HG03558 (cell line): ENCODE results near the gene EXOC6B.

Experiments
- ATAC-seq: cut with Tn5 transposase; IDR thresholded peaks from one replicate; pipeline ENCODE4 v1.9.1; 2021; ENCODE audit warnings: moderate number of reproducible peaks; ENCODE audit not compliant: unreplicated experiment; ENCODE audit errors: extremely low read depth

The EXOC6B gene

DNA sequence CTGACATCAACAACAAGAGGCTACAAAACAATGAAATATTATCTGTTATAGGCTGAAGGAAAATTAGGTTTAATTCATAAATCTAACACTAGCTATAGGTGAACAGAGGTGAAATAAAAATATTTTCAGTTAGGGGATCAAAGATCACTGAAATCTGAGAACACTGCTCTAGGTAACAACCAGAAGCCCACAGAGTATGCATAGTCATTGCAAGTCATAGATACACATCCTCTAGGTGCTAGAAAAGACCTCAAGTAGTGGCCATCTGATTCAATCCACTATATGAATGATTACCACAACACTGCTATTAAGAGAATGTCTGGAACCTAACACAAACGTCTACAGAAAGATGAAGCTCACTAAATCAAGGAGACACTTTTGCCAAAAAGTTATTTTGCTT, 413.6 kb downstream of the EXOC6B start:
- no peak for ATAC-seq

DNA sequence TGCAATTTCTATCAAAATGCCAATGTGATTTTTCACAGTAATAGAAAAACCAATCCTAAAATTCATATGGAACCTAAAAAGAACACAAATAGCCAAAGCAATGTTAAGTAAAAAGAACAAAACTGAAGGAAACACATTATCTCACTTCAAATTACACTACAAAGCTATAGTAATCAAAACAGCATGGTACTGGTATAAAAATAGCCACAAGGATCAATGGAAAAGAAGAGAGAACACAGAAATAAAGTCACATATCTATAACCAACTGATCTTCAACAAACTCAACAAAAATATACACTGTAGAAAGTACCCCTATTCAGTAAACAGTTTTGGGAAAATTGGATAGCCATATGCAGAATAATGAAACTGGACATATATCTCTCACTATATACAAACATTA, 426.0 kb downstream of the EXOC6B start:
- ATAC-seq, result no peak

- ATAC-seq, result no peak
Observed at GRCh38 chr2:72395096-72395495, 430.7 kb downstream of the EXOC6B start.

GRCh38 chr2:72394541-72395070, 431.2 kb downstream of the EXOC6B start:
- no peak for ATAC-seq

- no peak for ATAC-seq
Observed at GRCh38 chr2:72389447-72389846, 436.4 kb downstream of the EXOC6B start.

DNA sequence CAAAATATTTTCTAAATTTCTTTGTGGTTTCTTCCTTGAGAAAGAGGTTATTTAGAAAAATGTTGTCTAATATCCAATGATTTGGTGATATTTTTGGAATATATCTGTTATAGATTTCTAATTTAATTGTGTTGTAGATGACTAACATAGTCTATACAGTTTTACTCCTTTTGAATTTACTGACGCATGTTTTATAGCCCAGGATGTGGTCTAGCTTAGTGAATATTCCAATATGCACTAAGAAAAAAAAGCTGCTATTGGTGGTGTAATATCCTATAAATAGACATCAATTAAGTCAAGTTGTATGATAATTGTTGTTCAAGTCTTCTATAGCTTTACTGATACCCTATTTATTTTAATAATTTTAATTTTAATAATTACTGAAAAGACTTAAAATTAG, 437.6 kb downstream of the EXOC6B start:
- no peak for ATAC-seq

DNA sequence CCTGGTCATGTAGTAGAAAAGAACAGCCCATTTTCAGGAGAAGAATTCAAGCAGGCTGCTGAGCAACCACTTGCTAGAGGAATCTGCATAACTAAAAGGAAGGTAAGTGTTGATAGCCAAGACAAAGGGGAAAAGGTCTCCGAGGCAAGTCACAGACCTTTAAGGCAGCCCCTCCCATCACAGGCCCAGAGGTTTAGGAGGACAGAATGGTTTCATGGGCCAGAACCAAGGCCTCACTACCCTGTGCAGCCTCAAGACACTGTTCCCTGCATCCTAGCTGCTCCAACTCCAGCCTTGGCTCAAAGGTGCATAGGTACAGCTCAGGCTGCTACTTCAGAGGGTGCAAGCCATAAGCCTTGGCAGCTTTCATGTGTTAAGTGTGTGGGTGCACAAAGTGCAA, 439.5 kb downstream of the EXOC6B start:
- ATAC-seq, result no peak

DNA sequence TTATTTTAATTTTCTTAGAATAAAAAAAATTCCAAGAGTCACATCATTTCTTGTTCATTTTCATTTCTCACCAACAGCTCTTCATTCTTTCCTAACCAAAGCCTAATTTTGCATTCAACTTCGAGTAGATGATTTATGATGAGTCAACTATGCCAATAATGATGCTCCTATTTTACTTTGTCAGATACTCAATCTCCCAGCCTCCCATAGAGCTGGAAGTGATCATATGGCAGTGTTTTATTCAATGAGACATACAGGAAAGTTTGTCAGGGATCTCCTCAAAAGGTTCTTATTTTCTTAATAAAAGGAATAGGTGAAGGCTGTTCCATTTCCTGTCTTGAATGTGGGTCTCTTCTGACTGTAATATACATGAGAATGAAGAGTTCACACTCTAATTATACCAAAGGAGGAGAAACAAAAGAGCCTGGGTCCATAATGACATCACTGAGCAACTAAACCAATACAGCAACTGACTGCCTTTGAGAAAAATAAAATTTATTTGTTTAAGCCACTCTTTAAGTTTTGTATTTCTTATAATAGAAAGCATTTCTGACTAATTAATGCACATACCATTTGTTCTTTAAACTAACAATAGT, 447.0 kb downstream of the EXOC6B start:
- no peak for ATAC-seq

- no peak for ATAC-seq
Observed at GRCh38 chr2:72367530-72368225, 458.2 kb downstream of the EXOC6B start.

GRCh38 chr2:72363406-72363805, 462.4 kb downstream of the EXOC6B start:
- ATAC-seq, result no peak

GRCh38 chr2:72362733-72363132, 463.1 kb downstream of the EXOC6B start:
- no peak for ATAC-seq

DNA sequence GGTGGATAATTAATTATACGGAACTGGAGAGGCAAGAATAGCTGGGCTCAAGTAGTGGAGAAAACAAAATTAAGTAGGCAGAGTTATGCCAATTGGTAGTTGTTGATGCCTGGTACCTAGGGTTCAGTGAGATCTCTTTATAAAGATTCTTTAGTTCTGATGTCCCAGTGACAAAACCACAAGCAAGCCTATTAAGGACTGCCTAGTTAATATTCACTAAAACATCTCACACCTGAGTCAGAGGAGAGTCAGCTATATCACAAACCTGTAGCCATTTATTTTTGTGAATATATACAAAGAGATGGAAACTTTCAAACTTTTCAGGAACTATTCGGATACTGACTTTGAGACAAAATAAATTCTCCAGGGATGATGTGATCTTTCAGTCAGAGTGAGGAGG, 464.3 kb downstream of the EXOC6B start:
- no peak for ATAC-seq

- ATAC-seq, result no peak
Observed at GRCh38 chr2:72361042-72361441, 464.8 kb downstream of the EXOC6B start.

DNA sequence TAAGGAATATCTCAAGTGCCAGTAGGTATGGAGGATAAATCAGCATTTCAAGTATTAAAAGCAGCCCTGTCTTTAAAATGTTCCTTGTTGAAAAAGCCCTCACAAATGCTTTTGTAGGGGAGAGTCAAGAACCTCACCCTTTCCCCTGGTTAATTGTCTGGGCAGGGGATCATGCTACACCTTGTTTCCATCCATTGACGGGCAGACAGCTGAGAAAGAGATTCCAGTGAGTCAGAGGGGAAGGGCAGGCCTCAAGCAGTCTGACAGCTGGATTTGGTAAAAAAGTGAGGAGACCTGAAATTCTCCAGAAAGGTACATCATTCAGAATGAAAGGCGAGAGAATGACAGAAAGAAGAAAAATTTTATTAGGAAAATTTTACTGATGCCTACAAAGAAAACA, 475.0 kb downstream of the EXOC6B start:
- ATAC-seq, result no peak

- no peak for ATAC-seq
Observed at GRCh38 chr2:72349016-72349415, 476.8 kb downstream of the EXOC6B start.

- no peak for ATAC-seq
Observed at GRCh38 chr2:72347081-72347480, 478.8 kb downstream of the EXOC6B start.

GRCh38 chr2:72341639-72342038, 484.2 kb downstream of the EXOC6B start:
- ATAC-seq, result no peak

DNA sequence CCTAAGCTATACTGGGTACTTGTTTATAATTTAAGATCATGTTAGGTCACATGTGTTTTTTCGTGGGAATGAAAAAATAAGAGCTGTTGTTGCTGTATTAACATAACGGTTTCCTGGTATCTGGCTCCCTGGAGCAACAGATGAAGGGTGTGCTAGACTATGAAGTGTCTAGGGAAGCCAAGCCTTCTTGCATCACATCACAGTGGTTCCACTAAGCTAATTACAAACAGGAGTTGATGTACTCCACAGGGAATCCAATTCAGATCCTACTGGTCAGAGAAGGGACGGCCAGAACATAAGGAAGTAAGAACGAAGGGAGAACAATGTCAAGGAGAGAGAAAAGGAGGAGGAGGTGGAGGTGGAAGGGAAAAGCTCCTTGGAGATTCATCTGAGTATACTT, 485.2 kb downstream of the EXOC6B start:
- ATAC-seq, result no peak

DNA sequence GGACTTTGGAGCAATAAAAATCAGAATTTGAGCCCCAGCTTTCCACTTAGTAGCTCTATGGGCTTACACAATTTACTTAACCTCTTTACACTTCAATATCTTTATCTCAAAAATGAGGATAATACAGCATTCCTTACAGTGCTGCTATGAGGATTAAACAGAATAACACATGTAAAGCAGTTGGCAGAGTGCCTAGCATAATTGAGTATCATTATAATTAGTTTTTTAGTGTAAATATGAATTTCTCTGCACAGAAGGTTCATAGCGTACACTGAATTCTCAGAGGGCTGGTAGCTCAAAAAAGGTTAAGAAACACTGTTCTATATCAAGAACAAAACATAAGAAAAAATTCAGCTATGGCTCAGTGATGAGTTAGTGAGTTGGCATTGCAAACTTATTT, 487.8 kb downstream of the EXOC6B start:
- no peak for ATAC-seq

DNA sequence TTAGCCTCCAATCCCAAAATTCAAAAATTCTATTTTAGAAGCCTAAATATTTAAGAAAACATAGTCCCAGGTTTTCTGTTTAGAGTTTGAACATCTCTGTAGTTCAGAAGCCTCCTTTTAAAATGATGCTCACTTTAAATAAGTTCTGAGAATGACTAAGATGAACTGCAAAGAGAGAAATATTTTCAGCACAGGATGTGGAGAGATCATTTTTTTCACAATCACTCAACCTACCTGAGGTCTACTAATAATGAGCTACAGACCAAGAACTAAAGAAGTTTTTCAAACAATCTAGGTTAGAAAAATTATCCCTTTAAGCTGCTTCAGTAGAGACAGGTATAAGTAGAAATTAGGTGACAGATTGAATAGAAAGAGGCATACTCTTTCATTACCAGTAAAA, 493.1 kb downstream of the EXOC6B start:
- no peak for ATAC-seq

- no peak for ATAC-seq
Observed at GRCh38 chr2:72330652-72331051, 495.2 kb downstream of the EXOC6B start.

GRCh38 chr2:72326759-72327158, 499.1 kb downstream of the EXOC6B start:
- ATAC-seq, result no peak
